Lower leg skin (tissue), 3 donors: ENCODE results near the gene AHR.

Experiments
- POLR2A ChIP-seq, 2 donors: fragments of 450-650 bp; IDR thresholded peaks; one replicate each; pipeline ENCODE4 v1.6.1; 2016 to 2017; ENCODE audit warnings: antibody characterized with exemption in 2 of 2, mild to moderate bottlenecking in 1 of 2, moderate library complexity in 1 of 2
- TF ChIP-seq, protein P1 (sequence below), 3 donors: fragments of 450-650 bp; IDR thresholded peaks; one replicate each; pipeline ENCODE4 v1.5.1; 2016; ENCODE audit warnings: antibody characterized with exemption in 3 of 3, mild to moderate bottlenecking in 3 of 3, moderate library complexity in 2 of 3

DNA sequence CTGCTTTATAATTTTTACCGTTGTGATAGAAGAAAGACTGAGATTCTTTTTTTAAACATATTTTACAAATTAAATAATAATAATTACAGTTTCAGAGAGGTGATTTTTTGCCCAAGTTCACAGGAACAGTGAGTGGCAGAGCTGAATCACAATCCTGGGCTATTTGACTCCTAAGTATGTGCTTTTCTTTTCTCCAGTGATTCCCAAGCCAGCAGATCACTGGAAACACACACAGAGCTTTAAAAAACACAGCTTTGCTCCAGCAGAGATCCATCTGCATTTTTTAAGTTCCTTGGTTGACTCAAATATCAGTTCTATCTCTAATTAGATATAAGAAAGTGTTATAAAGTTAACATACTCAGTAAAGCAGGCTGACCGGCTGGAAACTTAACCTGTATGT is 69.0 kb downstream of the AHR start:
- TF ChIP-seq, protein P1, sequence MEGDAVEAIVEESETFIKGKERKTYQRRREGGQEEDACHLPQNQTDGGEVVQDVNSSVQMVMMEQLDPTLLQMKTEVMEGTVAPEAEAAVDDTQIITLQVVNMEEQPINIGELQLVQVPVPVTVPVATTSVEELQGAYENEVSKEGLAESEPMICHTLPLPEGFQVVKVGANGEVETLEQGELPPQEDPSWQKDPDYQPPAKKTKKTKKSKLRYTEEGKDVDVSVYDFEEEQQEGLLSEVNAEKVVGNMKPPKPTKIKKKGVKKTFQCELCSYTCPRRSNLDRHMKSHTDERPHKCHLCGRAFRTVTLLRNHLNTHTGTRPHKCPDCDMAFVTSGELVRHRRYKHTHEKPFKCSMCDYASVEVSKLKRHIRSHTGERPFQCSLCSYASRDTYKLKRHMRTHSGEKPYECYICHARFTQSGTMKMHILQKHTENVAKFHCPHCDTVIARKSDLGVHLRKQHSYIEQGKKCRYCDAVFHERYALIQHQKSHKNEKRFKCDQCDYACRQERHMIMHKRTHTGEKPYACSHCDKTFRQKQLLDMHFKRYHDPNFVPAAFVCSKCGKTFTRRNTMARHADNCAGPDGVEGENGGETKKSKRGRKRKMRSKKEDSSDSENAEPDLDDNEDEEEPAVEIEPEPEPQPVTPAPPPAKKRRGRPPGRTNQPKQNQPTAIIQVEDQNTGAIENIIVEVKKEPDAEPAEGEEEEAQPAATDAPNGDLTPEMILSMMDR (IDR thresholded peaks at IDR 0.05), result no peak
- no peak for TF ChIP-seq POLR2A (IDR thresholded peaks at IDR 0.05)
